ENCODE data around the gene ERMAP.

The ERMAP gene

DNA sequence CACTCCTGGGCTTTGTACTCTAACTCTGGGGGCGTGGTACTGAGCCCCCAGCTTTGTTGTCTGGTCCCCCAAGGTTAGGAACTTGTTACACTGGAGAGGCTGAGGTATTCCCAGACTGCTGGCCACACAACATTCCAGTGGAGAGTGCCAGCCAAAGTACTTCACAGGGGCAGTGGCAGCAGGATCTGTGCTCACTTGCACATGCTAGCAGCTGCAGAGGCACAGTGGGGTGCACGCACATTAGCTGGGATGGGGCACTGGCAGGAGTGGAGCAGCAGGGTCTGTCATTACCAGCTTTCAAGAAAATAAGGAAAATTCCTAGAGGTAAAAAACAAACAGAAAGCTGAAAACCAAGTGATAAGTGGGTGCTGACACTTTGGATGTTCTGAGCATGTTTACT is 60.5 kb downstream of the ERMAP start:
- no peak for DNase-seq (ENCODE audit: low read depth)

DNA sequence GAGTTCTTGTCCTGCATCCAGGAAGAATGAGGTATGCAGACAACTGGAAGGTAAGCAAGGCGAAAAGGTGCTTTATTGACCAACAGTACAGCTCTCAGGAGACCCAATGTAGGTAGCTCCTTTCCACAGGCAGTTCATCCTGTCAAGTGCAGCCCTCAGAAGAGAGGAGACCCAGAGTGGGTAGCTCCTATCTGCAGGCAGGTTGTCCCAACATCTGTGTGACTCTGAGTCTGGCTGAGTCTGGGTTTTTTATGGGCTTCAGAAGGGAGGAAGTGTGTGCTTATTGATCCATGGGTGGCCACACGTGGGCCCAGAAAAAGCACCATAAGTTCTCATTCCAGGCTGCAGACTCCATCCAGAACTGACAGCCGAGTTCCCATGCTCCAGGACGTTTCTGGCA is 63.5 kb downstream of the ERMAP start:
- DNase-seq (ENCODE audit: low read depth) = no peak

DNA sequence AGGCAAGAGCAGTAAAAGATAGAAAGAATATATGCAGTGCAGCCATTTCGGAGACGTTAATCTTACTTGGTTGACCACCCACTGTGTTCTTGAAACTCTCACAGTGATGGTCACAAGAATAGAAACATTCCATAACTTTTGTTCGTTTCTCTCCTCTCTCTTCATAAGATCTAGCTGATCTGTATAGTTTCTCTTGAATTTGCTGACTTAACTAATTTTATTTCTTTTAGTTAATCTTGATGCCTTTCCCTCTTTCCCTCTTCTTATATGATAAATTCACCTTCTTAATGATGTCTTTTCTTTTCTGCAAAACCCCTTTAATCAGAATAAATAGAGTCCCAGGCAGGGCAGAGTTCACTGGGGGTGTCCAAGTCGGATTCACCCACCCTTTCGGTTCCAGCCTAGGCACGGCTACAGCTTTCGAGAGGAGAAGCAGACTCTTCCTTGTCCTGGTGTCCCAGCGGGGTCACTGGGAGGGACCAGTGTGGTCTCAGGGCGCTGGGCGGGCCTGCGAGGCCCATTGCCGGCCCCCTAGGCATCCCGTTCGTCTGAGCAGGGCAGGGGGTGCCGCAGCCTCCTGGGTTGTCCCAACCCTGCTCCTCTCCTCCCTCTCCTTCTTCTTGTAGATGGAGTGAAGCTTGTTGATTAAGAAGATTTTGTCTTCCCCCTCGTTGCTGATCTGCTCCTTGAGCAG is 69.3 kb downstream of the ERMAP start:
- DNase-seq (ENCODE audit: low read depth) = no peak

DNA sequence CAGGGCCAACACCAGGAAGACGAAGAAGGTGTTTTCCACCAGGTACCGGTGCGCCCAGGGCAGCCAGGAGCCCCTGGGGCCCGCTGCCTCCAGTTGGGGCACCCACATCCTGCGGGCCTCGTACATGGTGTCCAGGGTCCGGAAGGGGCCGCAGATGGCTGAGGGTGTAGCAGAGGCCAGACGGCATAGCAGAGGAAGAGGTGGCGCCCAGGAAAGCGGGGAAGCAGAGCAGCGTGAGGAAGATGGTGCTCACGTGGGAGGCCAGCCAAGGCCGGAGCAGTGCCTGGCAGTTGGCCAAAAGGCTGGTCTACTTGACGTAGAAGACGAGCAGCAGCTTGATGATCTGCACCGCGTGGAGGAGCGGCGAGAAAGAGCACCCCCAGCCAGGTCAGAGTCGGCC is 69.9 kb downstream of the ERMAP start:
- no peak for DNase-seq (ENCODE audit: low read depth)

DNA sequence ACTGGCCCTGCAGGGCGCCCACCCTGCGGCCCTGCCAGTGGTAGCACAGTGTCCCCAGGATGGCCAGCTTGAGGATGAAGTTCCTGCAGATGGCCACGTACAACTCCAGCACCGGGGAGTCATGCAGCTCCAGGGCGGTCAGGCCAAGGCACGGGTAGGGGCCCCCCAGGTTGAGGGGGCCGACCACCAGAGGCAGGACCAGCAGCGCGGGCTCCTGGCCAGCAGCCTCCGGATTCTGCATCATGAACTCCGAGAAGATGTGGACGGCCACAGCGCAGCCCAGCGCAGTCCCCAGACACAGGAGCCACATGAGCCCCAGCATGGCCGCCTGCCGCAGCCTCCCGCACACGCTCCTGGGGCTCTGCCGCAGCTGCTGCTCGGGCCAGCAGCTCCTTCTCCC is 70.4 kb downstream of the ERMAP start:
- DNase-seq (ENCODE audit: low read depth) = no peak

DNA sequence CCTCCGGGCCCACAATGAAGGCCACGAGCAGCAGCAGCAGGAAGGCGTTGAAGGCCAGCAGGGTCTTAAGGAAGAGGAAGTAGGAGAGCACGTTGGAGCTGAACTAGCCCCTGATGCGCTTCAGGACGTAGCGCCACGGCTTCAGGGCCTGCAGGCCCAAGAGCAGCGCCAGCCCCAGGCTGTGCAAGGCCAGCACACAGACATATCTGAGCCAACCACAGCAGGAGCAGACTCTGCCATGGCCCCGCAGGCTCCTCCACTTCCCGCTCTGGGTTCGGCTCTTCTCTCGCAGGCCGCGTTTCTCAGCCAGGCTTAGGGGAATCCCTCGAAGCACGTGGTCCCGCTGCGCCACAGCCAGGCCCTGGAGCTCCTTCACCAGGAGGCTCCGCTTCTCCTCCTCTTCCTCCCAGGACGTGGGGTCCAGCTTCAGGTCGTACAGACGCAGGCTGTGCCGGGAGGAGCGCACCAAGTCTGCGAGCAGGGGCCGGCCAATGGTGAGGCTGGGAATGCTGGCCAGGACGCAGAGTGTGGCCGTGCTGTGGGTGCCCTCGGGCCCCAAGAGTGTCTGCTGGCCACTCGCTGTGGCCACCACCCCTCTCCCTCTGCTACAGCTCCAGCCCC is 71.2 kb downstream of the ERMAP start:
- DNase-seq (ENCODE audit: low read depth) = no peak

DNA sequence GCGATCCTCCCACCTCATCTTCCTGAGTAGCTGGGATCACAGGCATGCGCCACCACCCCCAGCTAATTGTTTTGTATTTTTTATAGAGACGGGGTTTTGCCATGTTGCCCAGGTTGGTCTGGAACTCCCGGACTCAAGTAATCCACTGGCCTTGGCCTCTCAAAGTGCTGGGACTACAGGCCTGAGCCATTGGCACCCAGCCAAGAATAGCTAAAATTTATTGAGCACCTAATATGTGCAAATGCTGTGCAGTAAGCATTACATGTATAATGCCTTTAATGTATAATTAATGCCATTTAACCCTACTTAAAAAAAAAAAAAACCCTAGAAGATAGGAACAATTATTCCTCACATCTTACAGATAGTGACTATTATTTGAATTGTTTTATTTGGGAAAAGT is 72.3 kb downstream of the ERMAP start:
- DNase-seq (ENCODE audit: low read depth) = no peak

DNA sequence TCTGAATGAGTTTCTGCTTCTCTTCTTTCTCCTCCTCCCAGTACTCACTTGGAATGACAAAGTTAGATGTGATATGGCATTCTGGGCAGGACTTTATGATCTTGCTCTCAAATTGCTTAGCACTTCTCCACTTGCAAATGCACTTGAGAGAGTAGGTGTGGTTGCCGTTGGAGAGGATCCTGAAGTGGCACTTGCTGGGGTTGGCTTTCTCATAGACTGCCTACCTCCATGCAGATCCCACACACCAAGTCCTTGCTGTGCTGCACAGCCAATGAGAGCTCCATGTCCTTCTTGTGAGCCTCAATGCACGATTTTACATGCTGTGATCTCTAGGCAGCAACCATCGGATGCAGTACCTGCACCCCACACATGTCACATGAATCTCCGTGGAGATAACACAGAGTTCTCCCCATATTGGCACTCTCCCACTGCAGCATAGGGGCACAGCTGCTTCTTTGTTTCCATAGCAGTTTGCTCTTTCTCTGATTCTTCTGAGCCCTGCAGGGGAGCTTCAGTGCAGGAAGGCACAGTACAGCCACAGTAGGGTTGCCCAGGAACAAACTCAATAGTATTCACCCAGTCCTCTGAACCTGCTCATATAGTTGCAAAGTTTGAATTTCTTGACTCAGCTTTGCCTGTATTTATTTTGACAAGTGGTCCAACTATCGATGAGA is 74.7 kb downstream of the ERMAP start:
- DNase-seq (ENCODE audit: low read depth) = no peak

Measured in activated gamma-delta T cell treated with anti-CD3 and anti-CD28 coated beads, Interleukin-2, amount 50 U/mL, for 16 hours (primary cell).